Measurements from ENCODE around the gene BNC2.

The BNC2 gene

DNA sequence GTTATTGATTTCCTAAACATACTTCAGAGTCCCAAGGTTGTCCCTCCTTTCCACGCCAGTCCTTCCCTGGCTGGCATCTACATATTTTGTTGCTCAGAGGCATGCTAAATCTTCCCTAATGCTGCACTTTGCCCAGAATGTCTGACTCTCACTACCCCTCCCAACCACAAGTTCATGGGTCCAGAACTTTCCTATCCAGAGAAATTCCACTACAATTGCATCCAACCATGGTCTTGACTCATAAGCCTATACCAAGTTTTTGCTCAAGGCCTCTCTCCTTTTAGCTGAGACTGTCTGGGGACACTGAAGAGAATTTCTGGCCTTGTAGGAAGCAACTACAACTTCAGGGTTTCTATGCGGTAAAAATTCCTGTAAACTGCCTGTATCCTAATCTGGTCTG lies 206.3 kb downstream of the BNC2 start:
- DNase-seq, result no peak

- no peak for DNase-seq
Observed at GRCh38 chr9:16661816-16662215, 208.7 kb downstream of the BNC2 start.

- DNase-seq, result no peak
Observed at GRCh38 chr9:16659096-16659495, 211.4 kb downstream of the BNC2 start.

- DNase-seq, result no peak
Observed at GRCh38 chr9:16656432-16657169, 213.9 kb downstream of the BNC2 start.

GRCh38 chr9:16654596-16655126 lies 215.8 kb downstream of the BNC2 start:
- no peak for DNase-seq

DNA sequence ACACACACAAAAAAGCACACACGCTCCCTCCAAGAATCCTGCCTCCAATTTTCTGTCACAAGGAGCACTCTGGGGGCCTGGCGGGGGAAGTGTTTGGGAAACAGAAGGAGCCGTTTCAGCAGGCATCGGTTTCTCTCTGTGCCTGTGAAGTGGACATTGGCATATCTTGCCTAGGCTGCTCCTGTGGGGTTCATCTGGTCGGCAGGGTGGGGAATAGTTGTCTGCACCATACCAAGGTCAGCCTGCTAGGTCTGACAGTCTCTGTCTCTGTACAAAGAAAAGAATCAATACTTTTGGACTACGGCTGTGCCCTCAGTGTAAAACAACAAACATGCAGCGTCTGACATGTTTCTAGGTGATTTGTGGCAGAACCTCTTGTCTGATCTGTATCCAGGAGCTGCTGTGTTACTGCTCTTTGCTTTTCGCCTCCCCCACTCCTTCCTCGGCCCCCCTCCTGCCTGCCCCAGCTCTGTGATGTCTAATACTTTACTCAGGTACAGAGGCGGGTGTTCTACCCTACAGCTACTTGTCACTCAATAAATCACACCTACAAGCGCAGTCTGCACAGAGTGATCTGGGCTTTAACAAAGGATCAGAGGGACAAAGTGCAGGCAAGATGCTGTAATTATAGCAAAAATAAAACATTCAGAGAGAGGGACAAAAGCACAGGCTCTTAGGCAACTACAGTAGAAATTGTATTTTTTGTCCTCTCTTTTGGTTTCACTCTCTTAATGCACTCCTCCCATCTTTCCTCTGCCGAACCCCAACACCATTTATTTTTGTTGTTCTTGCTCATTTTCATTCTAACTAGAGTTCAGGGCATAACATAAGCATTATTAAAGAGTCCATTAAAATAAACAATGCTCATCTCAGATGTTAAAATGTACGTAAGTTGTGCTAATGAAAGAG lies 216.7 kb downstream of the BNC2 start:
- DNase-seq, result no peak

DNA sequence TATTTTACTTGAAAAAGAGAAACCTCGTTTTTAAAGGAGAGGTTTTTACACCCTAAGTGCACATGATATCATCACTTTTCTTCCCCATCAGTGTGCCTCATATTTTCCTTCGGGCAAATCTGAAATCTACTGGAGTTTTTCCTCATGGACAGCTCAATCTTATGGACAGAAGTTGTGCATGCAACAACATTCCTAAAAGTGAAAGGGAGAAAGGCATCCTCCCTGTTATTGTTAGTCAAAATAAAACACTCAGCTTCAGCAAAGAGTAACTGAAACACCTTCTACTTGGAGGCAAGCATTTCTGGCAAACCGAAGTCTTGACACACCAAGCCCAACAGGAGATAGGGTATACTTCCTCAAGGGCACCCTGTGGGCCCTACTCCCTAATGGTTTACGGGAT lies 217.9 kb downstream of the BNC2 start:
- no peak for DNase-seq

DNA sequence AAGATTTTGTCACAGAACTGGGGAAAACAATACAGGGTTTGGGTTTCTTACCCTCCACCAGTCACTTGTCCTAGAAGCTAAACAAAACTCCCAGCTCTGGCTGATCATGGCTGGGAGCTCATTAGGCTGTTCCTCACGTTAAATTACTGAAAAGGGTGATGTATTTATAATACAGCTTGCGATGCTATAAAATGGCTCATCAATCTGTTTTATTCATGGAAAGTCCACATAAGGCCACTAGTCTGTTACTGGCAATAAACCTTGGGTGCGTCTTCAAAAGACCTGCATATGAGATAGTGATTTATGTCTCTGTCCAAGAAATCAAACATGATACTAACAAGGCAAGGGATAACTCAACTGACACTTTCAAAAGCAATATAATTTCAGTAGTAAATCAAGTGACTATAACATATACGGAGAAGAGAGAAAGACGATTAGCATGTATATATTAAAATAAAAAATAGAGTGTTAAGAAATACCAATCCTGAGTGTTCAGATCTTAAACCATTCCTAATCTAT lies 219.0 kb downstream of the BNC2 start:
- DNase-seq, result no peak

DNA sequence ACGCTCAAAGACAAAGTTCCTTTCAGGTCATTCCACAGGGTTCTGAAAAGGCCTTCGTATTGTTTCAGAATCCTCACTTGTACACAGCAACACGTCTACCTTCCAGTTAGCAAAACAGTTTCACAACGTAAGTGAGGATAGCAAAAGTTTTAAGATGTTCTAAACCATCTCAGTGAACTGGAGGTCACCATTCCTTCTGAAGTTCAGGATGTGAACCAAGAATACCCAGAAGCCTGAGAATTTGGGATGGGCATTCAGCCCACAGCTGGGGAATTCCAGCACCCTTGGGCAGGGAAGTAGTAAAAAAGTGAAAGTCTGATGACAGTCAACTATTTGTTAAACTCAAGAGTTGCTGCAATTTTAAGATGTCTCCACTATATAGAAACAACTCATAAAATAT lies 224.5 kb downstream of the BNC2 start:
- no peak for DNase-seq

DNA sequence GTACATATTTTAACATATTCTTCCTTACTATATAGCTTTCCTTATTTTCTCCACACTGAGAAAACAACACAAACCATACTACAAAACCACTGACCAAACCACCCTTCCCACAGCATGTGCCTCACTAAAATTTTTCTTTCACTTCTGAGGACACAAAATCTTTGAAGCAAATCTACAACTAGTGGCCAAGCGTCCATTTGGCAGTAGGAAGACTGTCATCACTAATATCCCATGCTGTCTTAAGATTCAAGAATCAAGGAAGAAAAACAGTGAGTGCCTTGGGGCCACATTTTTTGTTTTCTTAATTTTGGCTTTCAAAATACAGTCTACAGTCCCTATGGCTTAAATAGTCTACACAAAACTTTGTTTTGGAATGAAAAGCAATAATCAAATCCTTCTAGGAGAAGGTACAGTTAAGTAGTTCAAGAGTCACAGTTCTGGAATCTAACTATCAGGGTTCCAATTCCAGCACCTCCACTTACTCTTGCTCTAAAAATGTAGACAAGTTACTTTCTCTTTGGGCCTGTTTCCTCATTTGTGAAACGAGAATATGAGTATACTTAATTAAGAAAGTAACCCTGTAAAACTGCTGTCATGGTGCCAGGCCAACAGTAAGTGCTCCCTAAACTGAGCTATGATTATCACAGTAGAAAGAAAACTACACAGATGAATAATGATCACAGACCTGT lies 227.9 kb downstream of the BNC2 start:
- no peak for DNase-seq

GRCh38 chr9:16640649-16641048 lies 229.8 kb downstream of the BNC2 start:
- DNase-seq, result no peak

GRCh38 chr9:16639644-16640043 lies 230.8 kb downstream of the BNC2 start:
- DNase-seq, result no peak

GRCh38 chr9:16637911-16638310 lies 232.6 kb downstream of the BNC2 start:
- no peak for DNase-seq

GRCh38 chr9:16637218-16637617 lies 233.3 kb downstream of the BNC2 start:
- no peak for DNase-seq

GRCh38 chr9:16633794-16634193 lies 236.7 kb downstream of the BNC2 start:
- DNase-seq, result no peak

- no peak for DNase-seq
Observed at GRCh38 chr9:16628413-16628812, 242.1 kb downstream of the BNC2 start.

DNA sequence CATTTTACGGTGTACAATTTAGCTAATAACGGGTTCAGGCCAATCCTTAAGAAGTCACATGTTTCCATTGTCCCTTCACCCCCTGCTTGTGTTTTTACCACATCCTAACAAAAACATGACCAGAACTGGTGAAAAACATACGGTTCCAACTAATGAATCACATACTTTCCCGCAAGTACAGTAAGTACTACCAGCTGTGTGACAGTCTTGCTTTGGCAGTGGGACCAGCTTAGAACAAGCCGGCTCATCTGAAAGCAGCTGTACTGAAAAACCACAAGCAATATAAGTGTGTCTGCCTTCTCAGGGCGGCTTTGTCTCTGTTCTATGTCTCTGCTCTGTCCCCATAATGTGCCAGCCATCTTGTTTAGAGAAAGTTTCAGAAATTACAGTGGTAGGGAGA lies 242.5 kb downstream of the BNC2 start:
- no peak for DNase-seq

DNA sequence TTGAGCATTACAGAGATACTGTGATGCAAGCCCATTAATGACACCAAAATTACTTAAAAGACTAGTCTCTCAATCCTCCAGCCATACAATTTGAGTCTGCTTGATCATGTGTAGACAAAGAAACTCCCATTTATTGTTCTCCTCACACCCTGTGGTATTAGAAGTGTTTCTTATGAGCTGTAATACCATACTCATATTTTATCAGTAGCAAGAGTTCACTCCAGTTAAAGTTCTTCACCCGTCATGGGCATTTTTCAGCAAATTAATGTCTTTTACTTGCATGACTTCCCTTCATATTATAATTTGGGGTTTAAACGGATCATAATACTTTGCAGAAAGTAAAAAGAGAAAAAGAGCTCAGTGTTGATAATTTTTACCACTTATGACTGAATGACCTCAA lies 242.9 kb downstream of the BNC2 start:
- no peak for DNase-seq

GRCh38 chr9:16626577-16627130 lies 243.8 kb downstream of the BNC2 start:
- no peak for DNase-seq

DNA sequence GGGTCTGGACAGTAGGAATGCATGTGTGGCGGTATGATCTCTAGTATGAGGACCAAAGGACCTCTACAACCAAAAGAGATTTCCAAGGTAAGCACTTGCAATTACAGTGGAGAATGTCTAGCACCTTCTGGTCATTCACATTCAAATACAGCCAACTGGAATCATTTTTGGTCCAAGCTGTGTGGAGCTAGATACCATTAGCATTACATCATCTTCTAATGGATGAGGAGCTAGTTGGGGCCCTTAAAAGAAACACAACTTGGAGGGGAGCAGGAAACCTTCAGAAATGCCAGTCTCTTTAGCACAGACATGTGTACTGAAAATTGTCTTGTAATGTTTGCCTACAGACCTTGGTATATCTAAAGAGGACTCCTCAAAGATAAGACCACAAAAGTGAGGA lies 244.7 kb downstream of the BNC2 start:
- no peak for DNase-seq

DNA sequence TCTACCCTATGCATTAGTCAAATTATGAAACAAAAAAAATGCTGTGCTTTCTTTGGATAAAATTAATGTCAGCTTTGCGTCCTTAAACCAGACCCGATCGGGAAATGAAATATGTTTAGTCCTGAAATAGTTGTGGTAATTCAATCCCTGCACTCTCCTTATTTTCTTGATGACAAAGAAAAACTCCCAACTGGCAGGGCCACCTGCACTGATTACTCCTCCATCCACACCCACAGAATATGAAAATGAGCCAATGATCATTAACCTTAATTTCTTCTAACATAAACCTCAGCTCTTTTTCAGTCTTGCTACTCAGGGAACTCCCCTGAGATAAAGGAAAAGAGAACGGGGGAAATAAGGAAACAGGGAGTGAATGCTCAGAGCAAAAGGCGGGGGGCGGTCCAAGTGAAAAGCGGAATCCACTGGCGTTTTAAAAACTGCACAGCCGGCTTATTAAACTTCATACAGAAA lies 245.3 kb downstream of the BNC2 start:
- no peak for DNase-seq

DNA sequence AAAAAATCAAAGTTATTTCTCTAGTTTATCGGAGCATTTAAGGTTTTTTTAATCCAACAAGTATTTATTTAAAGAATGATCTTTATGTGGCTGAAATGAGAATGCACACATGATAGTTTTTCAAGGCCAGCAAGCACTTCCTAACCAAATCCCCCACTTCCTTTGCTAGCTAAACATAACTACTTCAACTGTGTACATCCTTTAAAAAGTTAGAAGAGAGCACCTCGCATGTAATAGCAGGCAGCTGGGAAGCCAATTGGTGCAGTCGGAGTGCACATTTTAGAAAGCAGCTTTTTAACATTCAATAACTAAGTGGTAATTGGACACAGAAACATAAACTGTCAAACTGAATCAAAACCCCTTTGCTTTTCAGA lies 245.7 kb downstream of the BNC2 start:
- DNase-seq, result no peak

All from CD4-positive, alpha-beta T cell treated with Interferon gamma for 1 hour (primary cell).